ENCODE measurements around the gene PTPA. TPM values are rescaled to one million over a fixed set of nuclear protein-coding genes. Genes with fewer than 3 reads are reported as not detected.

Gene PTPA
- 133 to 143 TPM (median 143 TPM) in 3 replicates for total RNA-seq
- long read RNA-seq, transcript PTPA-207 (10 exons, 2,737 nt) = major isoform, 8 of 35 reads
- long read RNA-seq, transcript PTPA-201 (11 exons, 2,845 nt) = minor isoform, 5 of 35 reads
- long read RNA-seq, partial matches to known transcripts = 3 of 35 reads
- long read RNA-seq, other reads (novel, unspliced or antisense) = 13 of 35 reads

GRCh38 chr9:129110740-129111527, at the start of gene PTPA, which contains the start of gene CRAT:
Gene PTPA (plus strand): TSS chr9:129111415. CDS start chr9:129111601, 186 bp downstream.
Gene CRAT (minus strand): TSS chr9:129110793. CDS start chr9:129110509, 284 bp downstream.
- Mint-ChIP-seq H3K27me3 (ENCODE audit: low read depth) (no peaks in the 10 kb centered on the region), H3K4me3 (ENCODE audit: unreplicated experiment) (peak within 1 kb of the TSS; percentile 94), H3K36me3 (ENCODE audit: low read depth) (peaks cover 9% of the 10 kb centered on the region), H3K9me3 (ENCODE audit: low read depth) (no peaks in the 10 kb centered on the region), H3K4me1 (ENCODE audit: low read depth) (peaks cover 25% of the 10 kb centered on the region), H3K27ac (ENCODE audit: unreplicated experiment) (peak within 1 kb of the TSS; percentile 97)
- no peak for DNase-seq (ENCODE audit: low spot score)
- TF ChIP-seq CTCF (IDR thresholded peaks at IDR 0.05) = no peak

GRCh38 chr9:129063061-129063460, 48.2 kb upstream of the PTPA start:
- Mint-ChIP-seq H3K36me3 (ENCODE audit: low read depth) (peaks cover 9% of the 10 kb centered on the region), H3K4me1 (ENCODE audit: low read depth) (no peaks in the 10 kb centered on the region), H3K4me3 (ENCODE audit: unreplicated experiment) (no peak overlapping the region), H3K9me3 (ENCODE audit: low read depth) (no peaks in the 10 kb centered on the region), H3K27ac (ENCODE audit: unreplicated experiment) (no peak overlapping the region), H3K27me3 (ENCODE audit: low read depth) (no peaks in the 10 kb centered on the region)
- no peak for TF ChIP-seq CTCF (IDR thresholded peaks at IDR 0.05)
- DNase-seq (ENCODE audit: low spot score) = no peak

GRCh38 chr9:129064499-129064908, 46.7 kb upstream of the PTPA start:
- no peak for DNase-seq (ENCODE audit: low spot score)
- H3K27me3 Mint-ChIP-seq (ENCODE audit: low read depth) = no peaks in the 10 kb centered on the region
- no peaks in the 10 kb centered on the region for H3K9me3 Mint-ChIP-seq (ENCODE audit: low read depth)
- no peak overlapping the region for H3K4me3 Mint-ChIP-seq (ENCODE audit: unreplicated experiment)
- TF ChIP-seq CTCF (IDR thresholded peaks at IDR 0.05) = no peak
- peaks cover 11% of the 10 kb centered on the region for H3K36me3 Mint-ChIP-seq (ENCODE audit: low read depth)
- no peaks in the 10 kb centered on the region for H3K4me1 Mint-ChIP-seq (ENCODE audit: low read depth)
- no peak overlapping the region for H3K27ac Mint-ChIP-seq (ENCODE audit: unreplicated experiment)

- no peaks in the 10 kb centered on the region for H3K4me1 Mint-ChIP-seq (ENCODE audit: low read depth)
- H3K36me3 Mint-ChIP-seq (ENCODE audit: low read depth) = peaks cover 11% of the 10 kb centered on the region
- no peak overlapping the region for H3K4me3 Mint-ChIP-seq (ENCODE audit: unreplicated experiment)
- H3K9me3 Mint-ChIP-seq (ENCODE audit: low read depth) = no peaks in the 10 kb centered on the region
- H3K27me3 Mint-ChIP-seq (ENCODE audit: low read depth) = no peaks in the 10 kb centered on the region
- H3K27ac Mint-ChIP-seq (ENCODE audit: unreplicated experiment) = no peak overlapping the region
- DNase-seq (ENCODE audit: low spot score) = no peak
- TF ChIP-seq CTCF (IDR thresholded peaks at IDR 0.05) = no peak
Observed at GRCh38 chr9:129068110-129068509, 43.1 kb upstream of the PTPA start.

GRCh38 chr9:129068990-129069861, 42.0 kb upstream of the PTPA start:
- H3K4me3 Mint-ChIP-seq (ENCODE audit: unreplicated experiment) = no peak overlapping the region
- no peaks in the 10 kb centered on the region for H3K27me3 Mint-ChIP-seq (ENCODE audit: low read depth)
- H3K27ac Mint-ChIP-seq (ENCODE audit: unreplicated experiment) = no peak overlapping the region
- TF ChIP-seq CTCF (IDR thresholded peaks at IDR 0.05) = no peak
- no peaks in the 10 kb centered on the region for H3K4me1 Mint-ChIP-seq (ENCODE audit: low read depth)
- H3K36me3 Mint-ChIP-seq (ENCODE audit: low read depth) = peaks cover 7% of the 10 kb centered on the region
- H3K9me3 Mint-ChIP-seq (ENCODE audit: low read depth) = no peaks in the 10 kb centered on the region
- DNase-seq (ENCODE audit: low spot score) = no peak

All from chondrocyte (in vitro differentiated cells).